ENCODE data around the gene ATF2. TPM values are rescaled to one million over a fixed set of nuclear protein-coding genes. Genes with fewer than 3 reads are reported as not detected.

The ATF2 gene
- total and polyA plus RNA-seq, 2 of the 13 experiments (the other 11 are each of a cell fraction or from before 2014, with no cell fraction given), result 91.6 to 95.1 TPM

DNA sequence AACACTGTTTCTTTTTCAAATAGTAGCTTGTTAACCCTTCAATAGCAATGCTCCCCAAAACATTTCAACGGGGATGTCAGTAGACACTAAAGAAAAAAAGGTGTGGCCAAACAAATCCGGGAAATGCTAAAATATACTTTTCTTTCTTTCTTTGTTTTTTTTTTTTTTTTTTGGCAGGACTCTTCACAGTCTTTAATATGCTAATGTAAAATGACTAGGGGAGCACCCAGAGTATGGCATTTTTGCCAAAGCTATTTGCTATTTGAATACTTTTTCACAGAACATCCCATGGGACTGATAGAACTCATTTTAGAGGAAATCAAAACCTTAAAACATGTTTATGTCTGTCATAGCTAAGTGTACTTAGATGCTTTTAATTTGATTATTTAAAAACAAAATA is 32.1 kb downstream of the ATF2 start:
- Histone ChIP-seq H3K9ac (ENCODE audit: insufficient read depth, low read depth, low read length) (no peak overlapping the region), H4K20me1 (ENCODE audit: insufficient read depth, low read length) (peaks cover 2% of the 10 kb centered on the region; the same call in 1 of the 2 replicates), H3K27me3 (ENCODE audit: control insufficient read depth in 1 of 2, insufficient read depth in 2 of 2, low read length in 2 of 2) (no peaks in the 10 kb centered on the region), H3K4me3 (replicated peaks in 1 of 3; ENCODE audit: insufficient read depth in 1 of 3, low read depth in 2 of 3, low read length in 3 of 3) (no peak overlapping the region), H3K9me3 (ENCODE audit: low read length) (no peaks in the 10 kb centered on the region), H3K4me2 (ENCODE audit: low read depth, low read length) (no peak overlapping the region), H3K4me1 (ENCODE audit: insufficient read depth, low read length) (no peaks in the 10 kb centered on the region), H2AFZ (ENCODE audit: low read length) (no peak overlapping the region), H3K36me3 (replicated peaks in 1 of 2; ENCODE audit: control insufficient read depth in 1 of 2, insufficient read depth in 2 of 2, low read length in 2 of 2) (peaks cover 16 to 52% of the 10 kb centered on the region in 2 experiments), H3K79me2 (ENCODE audit: insufficient read depth, low read length) (peaks cover 44% of the 10 kb centered on the region), H3K27ac (ENCODE audit: extremely low read length, insufficient read depth, low read length) (no peak overlapping the region)
- POLR2A ChIA-PET, result no interaction called here
- DNase-seq (ENCODE audit: low spot score) (no peak), ATAC-seq (no peak), FAIRE-seq (no peak)
- no TSS peak for BruUV-seq (replicated peaks)
- 97% methylated on average over 2 of the region's 2 CpGs for whole genome bisulfite sequencing (ENCODE audit: low lambda C conversion rate)
- in situ Hi-C loops (cut with HindIII; ENCODE audit: extremely low pct_ligation_motif_present, low pct_unique_long_range_greater_than_20kb) (no loop called here), intact Hi-C loops (cut with micrococcal nuclease; ENCODE audit: unreplicated experiment) (no loop called here)
- CTCF ChIA-PET (ENCODE audit: low intra/inter-chr PET ratio, low total read pairs), result no interaction called here
- TF ChIP-seq ZNF614 (CRISPR knock-in tag; IDR thresholded peaks at IDR 0.05; ENCODE audit: borderline replicate concordance) (no peak), EEA1 (CRISPR knock-in tag; IDR thresholded peaks at IDR 0.05; ENCODE audit: borderline replicate concordance) (no peak), FOXP4 (CRISPR knock-in tag; IDR thresholded peaks at IDR 0.05) (no peak), ZNF331 (CRISPR knock-in tag; IDR thresholded peaks at IDR 0.05) (no peak), DZIP1 (CRISPR knock-in tag; IDR thresholded peaks at IDR 0.05) (no peak), THYN1 (CRISPR knock-in tag; IDR thresholded peaks at IDR 0.05; ENCODE audit: borderline replicate concordance, low read depth) (no peak), ZBTB7B (CRISPR knock-in tag; IDR thresholded peaks at IDR 0.05) (no peak), ZNF543 (CRISPR knock-in tag; IDR thresholded peaks at IDR 0.05) (no peak), ZNF136 (CRISPR knock-in tag; IDR thresholded peaks at IDR 0.05; ENCODE audit: low read depth) (no peak), ZNF746 (CRISPR knock-in tag; IDR thresholded peaks at IDR 0.05) (no peak), TRIM22 (IDR thresholded peaks at IDR 0.05) (no peak), MTERF4 (CRISPR knock-in tag; IDR thresholded peaks at IDR 0.05) (no peak), FOXJ3 (CRISPR knock-in tag; IDR thresholded peaks at IDR 0.05; ENCODE audit: borderline replicate concordance) (no peak), STAG1 (CRISPR knock-in tag; IDR thresholded peaks at IDR 0.05) (no peak)
- TF ChIP-seq, protein P1, sequence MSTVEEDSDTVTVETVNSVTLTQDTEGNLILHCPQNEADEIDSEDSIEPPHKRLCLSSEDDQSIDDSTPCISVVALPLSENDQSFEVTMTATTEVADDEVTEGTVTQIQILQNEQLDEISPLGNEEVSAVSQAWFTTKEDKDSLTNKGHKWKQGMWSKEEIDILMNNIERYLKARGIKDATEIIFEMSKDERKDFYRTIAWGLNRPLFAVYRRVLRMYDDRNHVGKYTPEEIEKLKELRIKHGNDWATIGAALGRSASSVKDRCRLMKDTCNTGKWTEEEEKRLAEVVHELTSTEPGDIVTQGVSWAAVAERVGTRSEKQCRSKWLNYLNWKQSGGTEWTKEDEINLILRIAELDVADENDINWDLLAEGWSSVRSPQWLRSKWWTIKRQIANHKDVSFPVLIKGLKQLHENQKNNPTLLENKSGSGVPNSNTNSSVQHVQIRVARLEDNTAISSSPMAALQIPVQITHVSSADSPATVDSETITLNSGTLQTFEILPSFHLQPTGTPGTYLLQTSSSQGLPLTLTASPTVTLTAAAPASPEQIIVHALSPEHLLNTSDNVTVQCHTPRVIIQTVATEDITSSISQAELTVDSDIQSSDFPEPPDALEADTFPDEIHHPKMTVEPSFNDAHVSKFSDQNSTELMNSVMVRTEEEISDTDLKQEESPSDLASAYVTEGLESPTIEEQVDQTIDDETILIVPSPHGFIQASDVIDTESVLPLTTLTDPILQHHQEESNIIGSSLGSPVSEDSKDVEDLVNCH (CRISPR knock-in tag; IDR thresholded peaks at IDR 0.05), result no peak
- TF ChIP-seq, protein P2, sequence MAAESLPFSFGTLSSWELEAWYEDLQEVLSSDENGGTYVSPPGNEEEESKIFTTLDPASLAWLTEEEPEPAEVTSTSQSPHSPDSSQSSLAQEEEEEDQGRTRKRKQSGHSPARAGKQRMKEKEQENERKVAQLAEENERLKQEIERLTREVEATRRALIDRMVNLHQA (CRISPR knock-in tag; IDR thresholded peaks at IDR 0.05), result no peak

Measured in HepG2 (cell line).